Thoracic aorta endothelial cell (primary cell): ENCODE measurements around the gene ZNF81. TPM values are rescaled to one million over a fixed set of nuclear protein-coding genes. Genes with fewer than 3 reads are reported as not detected.

Experiments
- total RNA-seq: library from RNA; depleted of rRNA; stranded (reverse); fragments of >200 nt; gene quantifications from 2 replicates; pipeline ENCODE4 v1.2.3, GENCODE V29; 2012

Gene ZNF81
- 7.0 and 7.6 TPM in 2 replicates for total RNA-seq

DNA sequence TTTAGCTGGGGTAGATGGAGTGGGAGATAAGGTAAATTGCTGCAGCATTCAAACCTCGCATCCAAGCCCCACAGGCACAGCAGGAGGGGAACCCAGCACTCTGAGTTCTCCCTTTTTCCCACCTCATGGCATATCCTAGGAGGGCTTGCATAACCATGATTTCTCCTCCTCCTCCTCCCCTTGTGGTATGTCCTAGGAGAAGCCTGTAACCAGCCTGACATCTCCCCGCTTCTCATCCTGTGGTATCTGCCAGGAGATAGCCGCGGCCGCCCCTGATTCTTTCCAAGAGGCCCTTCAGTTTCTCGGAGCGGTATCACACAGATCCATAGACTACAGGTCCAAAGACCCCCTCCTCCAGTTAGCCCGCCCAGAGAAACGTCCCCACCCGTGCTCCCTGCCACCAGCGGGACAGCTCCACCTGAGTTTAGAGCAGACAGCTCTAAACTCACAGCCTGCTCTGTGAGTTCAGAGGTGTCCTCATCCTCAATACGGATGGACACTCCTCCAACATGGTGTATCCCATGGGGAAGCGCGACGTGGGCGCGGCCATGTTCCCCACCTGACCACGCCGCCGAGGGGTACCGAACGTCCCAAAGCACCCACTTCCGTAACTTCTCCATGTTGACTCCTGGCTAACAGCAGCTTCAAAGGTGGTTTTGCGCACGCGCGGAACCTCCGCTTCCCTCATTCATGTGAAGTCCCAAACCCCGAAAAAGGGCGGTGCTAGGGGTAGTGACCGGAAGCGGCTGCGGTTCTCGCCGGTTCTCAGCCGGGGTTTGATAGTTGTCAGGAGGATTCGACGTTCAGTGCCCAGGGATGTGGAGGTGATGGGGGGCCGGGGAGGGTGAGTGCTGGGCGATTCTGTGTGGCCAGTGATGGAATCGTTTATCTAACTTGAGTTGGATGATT lies at the start of gene ZNF81:
Gene ZNF81 (plus strand): TSS at position 739 of the 909 bp plus-strand sequence. CDS start 9,366 bp downstream, outside the sequence.

Other genes starting within 250 kb of the ZNF81 start
- gene SYN1, start 217.0 kb upstream of the ZNF81 start, total RNA-seq = not detected in 2 replicates
- gene CFP, start 207.0 kb upstream of the ZNF81 start, total RNA-seq = 0.13 and 0.14 TPM in 2 replicates
- 12.0 and 18.9 TPM in 2 replicates for gene ELK1, start 186.3 kb upstream of the ZNF81 start, total RNA-seq
- gene UXT, start 177.7 kb upstream of the ZNF81 start, total RNA-seq = 72.1 and 83.5 TPM in 2 replicates
- 4.1 and 4.5 TPM in 2 replicates for gene ZNF182, start 167.1 kb downstream of the ZNF81 start, total RNA-seq
- gene SPACA5, start 170.1 kb downstream of the ZNF81 start, total RNA-seq = not detected in 2 replicates
- gene ZNF630, start 234.7 kb downstream of the ZNF81 start, total RNA-seq = 0.50 and 0.80 TPM in 2 replicates